Effector memory CD4-positive, alpha-beta T cell (primary cell): ENCODE data around the gene PLEKHA7.

Experiments
- DNase-seq, 3 donors: peaks; one replicate each; pipeline ENCODE4 v3.0.0-alpha.2; 2020
- H3K27ac ChIP-seq: 2 replicates; pipeline ENCODE4 v1.7.0; 2013; ENCODE audit warnings: mild to moderate bottlenecking, low read length, moderate library complexity; ENCODE audit not compliant: insufficient read depth, poor library complexity, severe bottlenecking
- H3K27me3 ChIP-seq: replicated peaks from 2 replicates; pipeline ENCODE4 v1.7.0; 2013; ENCODE audit warnings: mild to moderate bottlenecking, low read length; ENCODE audit not compliant: insufficient read depth, control insufficient read depth, poor library complexity, severe bottlenecking
- H3K36me3 ChIP-seq: 2 replicates; pipeline ENCODE4 v1.7.0; 2013; ENCODE audit warnings: mild to moderate bottlenecking, low read length, moderate library complexity; ENCODE audit not compliant: control insufficient read depth, insufficient read depth
- H3K4me1 ChIP-seq: 2 replicates; pipeline ENCODE4 v1.7.0; 2013; ENCODE audit warnings: low read length, mild to moderate bottlenecking; ENCODE audit not compliant: control insufficient read depth, insufficient read depth, poor library complexity, severe bottlenecking
- H3K4me3 ChIP-seq: 2 replicates; pipeline ENCODE4 v1.7.0; 2013; ENCODE audit warnings: low read length, low read depth, mild to moderate bottlenecking; ENCODE audit not compliant: insufficient read depth, poor library complexity, severe bottlenecking
- H3K9me3 ChIP-seq: 2 replicates; pipeline ENCODE4 v1.7.0; 2013; ENCODE audit warnings: mild to moderate bottlenecking, low read length, moderate library complexity; ENCODE audit not compliant: control insufficient read depth

The PLEKHA7 gene

GRCh38 chr11:16900491-16900890 is 113.7 kb downstream of the PLEKHA7 start:
- H3K9me3 ChIP-seq: no peaks in the 10 kb centered on the region
- H3K4me1 ChIP-seq: no peaks in the 10 kb centered on the region
- H3K27me3 ChIP-seq: no peaks in the 10 kb centered on the region

GRCh38 chr11:16899708-16900303 is 114.4 kb downstream of the PLEKHA7 start:
- Histone ChIP-seq H3K9me3 (no peaks in the 10 kb centered on the region), H3K4me1 (no peaks in the 10 kb centered on the region), H3K27me3 (no peaks in the 10 kb centered on the region), H3K36me3 (no peaks in the 10 kb centered on the region), H3K4me3 (no peak overlapping the region), H3K27ac (no peak overlapping the region)
- no peak for DNase-seq

More at GRCh38 chr11:16900491-16900890, 113.7 kb downstream of the PLEKHA7 start:
- H3K27ac ChIP-seq: no peak overlapping the region
- no peaks in the 10 kb centered on the region for H3K36me3 ChIP-seq
- H3K4me3 ChIP-seq: no peak overlapping the region
- DNase-seq: no peak

- DNase-seq: no peak
- no peaks in the 10 kb centered on the region for H3K27me3 ChIP-seq
- H3K27ac ChIP-seq: no peak overlapping the region
- H3K4me3 ChIP-seq: no peak overlapping the region
- H3K36me3 ChIP-seq: no peaks in the 10 kb centered on the region
- no peaks in the 10 kb centered on the region for H3K4me1 ChIP-seq
- H3K9me3 ChIP-seq: no peaks in the 10 kb centered on the region
Measured at GRCh38 chr11:16898274-16898985, 115.8 kb downstream of the PLEKHA7 start.

- Histone ChIP-seq H3K9me3 (no peaks in the 10 kb centered on the region), H3K27ac (no peak overlapping the region), H3K4me1 (no peaks in the 10 kb centered on the region), H3K36me3 (no peaks in the 10 kb centered on the region), H3K27me3 (no peaks in the 10 kb centered on the region), H3K4me3 (no peak overlapping the region)
- no peak for DNase-seq
Measured at GRCh38 chr11:16897470-16898061, 116.6 kb downstream of the PLEKHA7 start.

GRCh38 chr11:16896729-16897469 is 117.3 kb downstream of the PLEKHA7 start:
- Histone ChIP-seq H3K36me3 (no peaks in the 10 kb centered on the region), H3K4me3 (no peak overlapping the region), H3K4me1 (no peaks in the 10 kb centered on the region), H3K27me3 (no peaks in the 10 kb centered on the region), H3K9me3 (no peaks in the 10 kb centered on the region), H3K27ac (no peak overlapping the region)
- no peak for DNase-seq

GRCh38 chr11:16895306-16895705 is 118.9 kb downstream of the PLEKHA7 start:
- Histone ChIP-seq H3K9me3 (no peaks in the 10 kb centered on the region), H3K36me3 (no peaks in the 10 kb centered on the region), H3K4me3 (no peak overlapping the region), H3K27me3 (no peaks in the 10 kb centered on the region), H3K27ac (no peak overlapping the region), H3K4me1 (no peaks in the 10 kb centered on the region)
- no peak for DNase-seq

- DNase-seq: no peak
- no peak overlapping the region for H3K4me3 ChIP-seq
- no peaks in the 10 kb centered on the region for H3K36me3 ChIP-seq
- H3K27ac ChIP-seq: no peak overlapping the region
- no peaks in the 10 kb centered on the region for H3K9me3 ChIP-seq
- no peaks in the 10 kb centered on the region for H3K4me1 ChIP-seq
- H3K27me3 ChIP-seq: no peaks in the 10 kb centered on the region
Measured at GRCh38 chr11:16893456-16894066, 120.7 kb downstream of the PLEKHA7 start.

GRCh38 chr11:16891964-16892363 is 122.2 kb downstream of the PLEKHA7 start:
- Histone ChIP-seq H3K4me3 (no peak overlapping the region), H3K9me3 (no peaks in the 10 kb centered on the region), H3K27me3 (no peaks in the 10 kb centered on the region), H3K27ac (no peak overlapping the region), H3K36me3 (no peaks in the 10 kb centered on the region), H3K4me1 (no peaks in the 10 kb centered on the region)
- no peak for DNase-seq

GRCh38 chr11:16891165-16891564 is 123.0 kb downstream of the PLEKHA7 start:
- H3K4me3 ChIP-seq: no peak overlapping the region
- no peak for DNase-seq
- no peaks in the 10 kb centered on the region for H3K36me3 ChIP-seq
- H3K27me3 ChIP-seq: no peaks in the 10 kb centered on the region
- no peak overlapping the region for H3K27ac ChIP-seq
- H3K9me3 ChIP-seq: no peaks in the 10 kb centered on the region
- no peaks in the 10 kb centered on the region for H3K4me1 ChIP-seq
